ENCODE results near the gene GDPGP1. TPM values are rescaled to one million over a fixed set of nuclear protein-coding genes. Genes with fewer than 3 reads are reported as not detected.

GDPGP1 gene
- total RNA-seq, 1 experiment from 2014 or later = 5.1 TPM

- no TSS peak for BruUV-seq (replicated peaks)
- CTCF ChIA-PET = interaction anchor here (0.6 to 1.3 kb wide), 2 partner anchors 11 to 756 kb away, joined by 3 to 6 read pairs; partner anchors contain the start of gene SEMA4B
- peaks cover 6% of the 10 kb centered on the region for H3K36me3 Mint-ChIP-seq (ENCODE audit: insufficient read depth, unreplicated experiment)
Measured at GRCh38 chr15:90189781-90190467, 44.1 kb upstream of the GDPGP1 start.

DNA sequence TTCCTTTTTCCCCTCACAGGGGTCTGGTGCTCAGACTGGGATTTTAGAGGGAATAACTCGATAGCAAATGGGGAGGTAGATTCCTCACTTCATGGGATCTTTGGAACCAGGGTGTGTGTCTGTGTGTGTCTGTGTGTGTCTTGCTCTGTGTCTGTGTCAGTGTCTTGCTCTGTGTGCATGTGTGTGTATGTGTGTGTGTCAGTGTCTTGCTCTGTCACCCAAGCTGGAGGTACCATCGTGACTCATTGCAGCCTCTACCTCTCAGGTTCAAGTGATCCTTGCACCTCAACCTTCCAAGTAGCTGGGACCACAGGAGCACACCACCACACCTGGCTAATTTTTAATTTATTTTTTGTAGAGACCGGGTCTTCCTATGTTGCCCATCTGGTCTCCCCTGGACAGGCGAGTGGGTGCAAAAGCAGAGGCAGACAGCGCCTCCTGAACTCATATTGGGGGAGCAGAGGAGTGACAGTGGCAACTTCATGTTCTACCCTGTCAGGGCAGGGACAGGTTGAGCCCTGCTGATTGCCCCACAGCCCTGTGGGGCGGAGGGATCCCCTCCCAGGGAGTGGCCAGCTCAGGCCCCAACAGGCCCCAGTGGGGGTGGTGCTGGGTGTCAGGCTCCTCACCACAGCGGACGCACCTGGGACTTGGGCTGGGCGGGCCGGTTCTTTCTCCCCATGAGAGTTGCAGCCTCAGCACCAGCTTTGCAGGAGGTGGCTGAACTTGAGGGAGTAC lies 43.2 kb upstream of the GDPGP1 start:
- Histone ChIP-seq H3K27me3 (replicated peaks; ENCODE audit: control insufficient read depth, insufficient read depth, low read length) (no peaks in the 10 kb centered on the region), H3K9me3 (no peaks in the 10 kb centered on the region), H3K36me3 (ENCODE audit: control insufficient read depth, insufficient read depth, low read length) (no peaks in the 10 kb centered on the region), H3K4me1 (no peaks in the 10 kb centered on the region), H3K4me3 (ENCODE audit: low read depth, low read length) (no peak overlapping the region)
- no peak for TF ChIP-seq CTCF (IDR thresholded peaks at IDR 0.05; ENCODE audit: insufficient read depth in 1 of 2, low read depth in 1 of 2, low read length in 1 of 2, severe bottlenecking in 1 of 2, unreplicated experiment in 1 of 2)
- BruUV-seq (replicated peaks) = no TSS peak
- no peaks in the 10 kb centered on the region for H3K4me1 Mint-ChIP-seq (ENCODE audit: low read depth, unreplicated experiment)
- peak overlapping the region; percentile 12 for H3K27ac Mint-ChIP-seq (ENCODE audit: unreplicated experiment)
- ChIA-PET POLR2A (interaction anchor here (0.5 kb wide), 1 partner anchor 211 kb away, joined by 3 read pairs; no protein-coding TSS in a partner anchor), CTCF (no interaction called here)
- H3K9me3 Mint-ChIP-seq (ENCODE audit: unreplicated experiment) = no peaks in the 10 kb centered on the region
- no peak for DNase-seq
- no peaks in the 10 kb centered on the region for H3K36me3 Mint-ChIP-seq (ENCODE audit: insufficient read depth, unreplicated experiment)
- no peak overlapping the region for H3K4me3 Mint-ChIP-seq (ENCODE audit: unreplicated experiment)
- no peaks in the 10 kb centered on the region for H3K27me3 Mint-ChIP-seq (ENCODE audit: insufficient read depth, unreplicated experiment)
- intact Hi-C loops (cut with micrococcal nuclease; ENCODE audit: unreplicated experiment) = no loop called here

More at GRCh38 chr15:90189781-90190467, 44.1 kb upstream of the GDPGP1 start:
- Mint-ChIP-seq H3K4me3 (ENCODE audit: unreplicated experiment) (no peak overlapping the region), H3K27ac (ENCODE audit: unreplicated experiment) (peak overlapping the region; percentile 12), H3K9me3 (ENCODE audit: unreplicated experiment) (no peaks in the 10 kb centered on the region), H3K4me1 (ENCODE audit: low read depth, unreplicated experiment) (no peaks in the 10 kb centered on the region), H3K27me3 (ENCODE audit: insufficient read depth, unreplicated experiment) (no peaks in the 10 kb centered on the region)
- TF ChIP-seq CTCF (IDR thresholded peaks at IDR 0.05; ENCODE audit: insufficient read depth in 1 of 2, low read depth in 1 of 2, low read length in 1 of 2, severe bottlenecking in 1 of 2, unreplicated experiment in 1 of 2) = no peak
- no peak for DNase-seq
- 0 out of 2 replicates have a peak, but pooled peaks cover 4% of the 10 kb centered on the region for H3K4me1 ChIP-seq
- POLR2A ChIA-PET = no interaction called here
- intact Hi-C loops (cut with micrococcal nuclease; ENCODE audit: unreplicated experiment) = no loop called here
- no peaks in the 10 kb centered on the region for H3K36me3 ChIP-seq (ENCODE audit: control insufficient read depth, insufficient read depth, low read length)
- no peaks in the 10 kb centered on the region for H3K9me3 ChIP-seq
- no peaks in the 10 kb centered on the region for H3K27me3 ChIP-seq (replicated peaks; ENCODE audit: control insufficient read depth, insufficient read depth, low read length)
- no peak overlapping the region for H3K4me3 ChIP-seq (ENCODE audit: low read depth, low read length)

DNA sequence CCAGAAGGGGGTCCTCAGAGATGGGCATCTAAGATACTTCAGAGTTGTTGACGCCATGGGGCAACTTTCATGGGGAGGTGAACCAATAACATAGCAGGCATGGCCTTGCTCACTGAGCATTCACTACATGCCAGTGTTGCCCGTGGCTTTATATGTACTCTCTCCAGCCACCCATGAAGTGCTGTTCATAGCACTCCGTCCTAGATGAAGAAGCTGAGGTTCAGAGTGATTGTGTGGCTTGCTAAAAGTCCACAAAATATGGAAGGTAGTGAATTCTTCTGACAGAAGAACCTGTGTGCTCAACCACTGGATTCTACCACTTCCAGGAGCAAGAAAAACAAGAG lies 42.7 kb upstream of the GDPGP1 start:
- ChIA-PET CTCF (interaction anchor here (0.6 kb wide), 1 partner anchor 201 kb away, joined by 3 read pairs; no protein-coding TSS in a partner anchor), POLR2A (interaction anchor here (0.5 kb wide), 2 partner anchors 42 to 211 kb away, joined by 3 read pairs; no protein-coding TSS in a partner anchor)
- BruUV-seq (replicated peaks) = no TSS peak
- Mint-ChIP-seq H3K4me1 (ENCODE audit: low read depth, unreplicated experiment) (no peaks in the 10 kb centered on the region), H3K36me3 (ENCODE audit: insufficient read depth, unreplicated experiment) (no peaks in the 10 kb centered on the region), H3K27ac (ENCODE audit: unreplicated experiment) (no peak overlapping the region), H3K27me3 (ENCODE audit: insufficient read depth, unreplicated experiment) (no peaks in the 10 kb centered on the region), H3K9me3 (ENCODE audit: unreplicated experiment) (no peaks in the 10 kb centered on the region), H3K4me3 (ENCODE audit: unreplicated experiment) (no peak overlapping the region)
- no peak overlapping the region for H3K4me3 ChIP-seq (ENCODE audit: low read depth, low read length)
- intact Hi-C loops (cut with micrococcal nuclease; ENCODE audit: unreplicated experiment) = no loop called here
- no peaks in the 10 kb centered on the region for H3K36me3 ChIP-seq (ENCODE audit: control insufficient read depth, insufficient read depth, low read length)
- TF ChIP-seq CTCF (IDR thresholded peaks at IDR 0.05; ENCODE audit: insufficient read depth in 1 of 2, low read depth in 1 of 2, low read length in 1 of 2, severe bottlenecking in 1 of 2, unreplicated experiment in 1 of 2) = no peak
- H3K27me3 ChIP-seq (replicated peaks; ENCODE audit: control insufficient read depth, insufficient read depth, low read length) = no peaks in the 10 kb centered on the region
- H3K4me1 ChIP-seq = no peaks in the 10 kb centered on the region
- H3K9me3 ChIP-seq = no peaks in the 10 kb centered on the region
- DNase-seq = no peak
